ENCODE data around the gene KRTCAP2. TPM values are rescaled to one million over a fixed set of nuclear protein-coding genes. Genes with fewer than 3 reads are reported as not detected.
A peak's percentile ranks its signal among the peaks of the same experiment; 100 is the strongest.

The KRTCAP2 gene
- total RNA-seq, 4 donors from 2014 or later: 102 to 167 (median 146) TPM

DNA sequence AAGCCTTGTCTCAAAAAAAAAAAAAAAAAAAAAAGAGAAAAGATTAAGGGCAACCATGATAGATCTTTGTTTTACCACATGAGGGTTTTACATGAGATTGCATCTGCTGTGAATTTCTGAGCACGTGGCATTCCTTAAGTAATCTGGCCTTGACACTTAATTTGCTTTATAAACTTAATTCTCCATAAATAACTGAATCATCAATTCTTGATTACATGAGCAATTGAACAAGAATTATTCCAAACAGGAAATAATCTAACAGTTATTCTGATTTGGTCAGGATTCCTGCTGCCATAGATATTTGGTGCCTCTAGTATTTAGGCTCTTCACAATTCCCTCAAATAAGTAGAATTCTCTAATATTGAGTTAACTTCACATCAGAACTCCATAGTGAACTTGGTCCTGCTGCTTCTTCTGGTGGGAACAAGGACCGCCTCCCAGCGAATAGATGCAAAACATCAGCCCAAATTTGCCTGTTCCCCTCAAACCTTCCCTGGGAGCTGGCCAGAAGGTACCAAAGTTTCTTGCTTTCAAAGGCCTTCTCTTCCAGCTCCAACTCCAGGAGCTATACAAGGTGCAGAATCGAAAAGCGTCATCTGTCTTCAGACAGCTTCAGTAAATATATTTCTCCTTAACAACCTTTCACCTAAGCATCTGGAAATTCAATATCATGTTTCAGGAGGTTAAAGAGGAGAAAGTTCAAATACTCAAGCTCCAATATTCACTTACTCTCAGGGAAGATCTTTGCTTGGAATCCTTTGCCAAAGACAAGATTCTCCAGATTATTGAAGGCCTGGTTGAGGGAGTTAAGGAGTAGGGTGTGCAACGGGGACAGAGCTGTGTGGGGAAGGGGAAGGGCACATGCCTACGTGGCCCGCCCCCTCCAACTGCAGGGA, 1.0 kb downstream of the KRTCAP2 start:
- no peak for DNase-seq (ENCODE audit: low spot score in 2 of 2)
- Histone ChIP-seq H3K9me3 (no peaks in the 10 kb centered on the region), H3K27ac (peak overlapping the region; percentile 79 to 97 (median 91)), H3K4me3 (peak overlapping the region; percentile 59 to 85 (median 70)), H3K36me3 (peaks cover 0 to 27% (median 0%) of the 10 kb centered on the region in 3 donors), H3K4me1 (peaks cover 0 to 60% (median 30%) of the 10 kb centered on the region in 4 donors), H3K27me3 (peaks cover 0 to 13% of the 10 kb centered on the region in 2 donors)
- TF ChIP-seq, protein P1, sequence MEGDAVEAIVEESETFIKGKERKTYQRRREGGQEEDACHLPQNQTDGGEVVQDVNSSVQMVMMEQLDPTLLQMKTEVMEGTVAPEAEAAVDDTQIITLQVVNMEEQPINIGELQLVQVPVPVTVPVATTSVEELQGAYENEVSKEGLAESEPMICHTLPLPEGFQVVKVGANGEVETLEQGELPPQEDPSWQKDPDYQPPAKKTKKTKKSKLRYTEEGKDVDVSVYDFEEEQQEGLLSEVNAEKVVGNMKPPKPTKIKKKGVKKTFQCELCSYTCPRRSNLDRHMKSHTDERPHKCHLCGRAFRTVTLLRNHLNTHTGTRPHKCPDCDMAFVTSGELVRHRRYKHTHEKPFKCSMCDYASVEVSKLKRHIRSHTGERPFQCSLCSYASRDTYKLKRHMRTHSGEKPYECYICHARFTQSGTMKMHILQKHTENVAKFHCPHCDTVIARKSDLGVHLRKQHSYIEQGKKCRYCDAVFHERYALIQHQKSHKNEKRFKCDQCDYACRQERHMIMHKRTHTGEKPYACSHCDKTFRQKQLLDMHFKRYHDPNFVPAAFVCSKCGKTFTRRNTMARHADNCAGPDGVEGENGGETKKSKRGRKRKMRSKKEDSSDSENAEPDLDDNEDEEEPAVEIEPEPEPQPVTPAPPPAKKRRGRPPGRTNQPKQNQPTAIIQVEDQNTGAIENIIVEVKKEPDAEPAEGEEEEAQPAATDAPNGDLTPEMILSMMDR (IDR thresholded peaks at IDR 0.05): no peak
- TF ChIP-seq EP300 (IDR thresholded peaks at IDR 0.05) (no peak), POLR2A (IDR thresholded peaks at IDR 0.05) (no peak)
- 43 to 45% methylated on average over 8 of the region's 8 CpGs for WGBS, 2 donors

GRCh38 chr1:155170806-155171205, 2.3 kb downstream of the KRTCAP2 start:
- Histone ChIP-seq H3K9me3 (no peaks in the 10 kb centered on the region), H3K36me3 (peaks cover 0 to 27% (median 0%) of the 10 kb centered on the region in 3 donors), H3K4me1 (peaks cover 0 to 60% (median 33%) of the 10 kb centered on the region in 4 donors), H3K4me3 (no peak overlapping the region), H3K27me3 (peaks cover 0 to 13% of the 10 kb centered on the region in 2 donors), H3K27ac (no peak overlapping the region)
- 87 to 91% methylated on average over 7 of the region's 7 CpGs for WGBS, 2 donors
- DNase-seq (ENCODE audit: low spot score in 2 of 2): no peak
- TF ChIP-seq, protein P1 (IDR thresholded peaks at IDR 0.05): no peak
- TF ChIP-seq POLR2A (IDR thresholded peaks at IDR 0.05): no peak
- no peak for TF ChIP-seq EP300 (IDR thresholded peaks at IDR 0.05)

DNA sequence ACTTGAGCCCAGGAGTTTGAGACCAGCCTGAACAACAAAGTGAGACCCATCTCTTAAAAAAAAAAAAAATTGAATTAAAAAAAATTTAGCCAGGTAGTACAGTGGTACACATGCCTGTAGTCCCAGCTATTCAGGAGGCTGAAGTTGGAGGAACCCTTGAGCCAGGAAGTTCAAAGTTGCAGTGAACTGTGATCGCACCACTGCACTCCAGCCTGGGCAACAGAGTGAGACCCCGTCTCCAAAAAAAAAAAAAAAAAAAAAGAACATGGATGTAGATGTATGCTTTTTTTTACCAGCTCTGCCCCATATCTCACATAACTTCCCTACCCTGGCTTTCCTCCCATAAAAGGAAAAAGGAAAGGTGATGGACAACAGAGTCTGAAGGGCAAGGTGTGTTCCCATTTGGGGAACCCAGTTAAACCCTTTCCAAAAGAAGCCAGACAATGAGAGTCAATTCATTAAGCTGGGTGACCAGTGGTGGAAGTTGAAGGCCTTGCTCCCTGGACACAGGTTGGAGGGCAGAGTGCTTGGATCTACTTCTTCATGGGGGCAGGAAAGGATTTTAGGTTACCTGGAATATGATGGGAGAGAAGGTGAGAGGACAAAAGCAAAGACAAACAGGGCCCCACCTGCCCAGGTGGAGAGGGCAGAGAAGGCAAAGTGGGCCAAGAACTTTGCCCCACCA, 2.9 kb downstream of the KRTCAP2 start:
- peaks cover 0 to 27% (median 0%) of the 10 kb centered on the region in 3 donors for H3K36me3 ChIP-seq
- TF ChIP-seq, protein P1 (IDR thresholded peaks at IDR 0.05): no peak
- no peak for TF ChIP-seq POLR2A (IDR thresholded peaks at IDR 0.05)
- no peak for TF ChIP-seq EP300 (IDR thresholded peaks at IDR 0.05)
- no peak overlapping the region for H3K27ac ChIP-seq
- no peak for DNase-seq (ENCODE audit: low spot score in 2 of 2)
- H3K4me3 ChIP-seq: no peak overlapping the region
- H3K9me3 ChIP-seq: no peaks in the 10 kb centered on the region
- peaks cover 0 to 55% (median 33%) of the 10 kb centered on the region in 4 donors for H3K4me1 ChIP-seq
- WGBS, 2 donors: 90 to 98% methylated on average over 2 of the region's 2 CpGs
- peaks cover 0 to 13% of the 10 kb centered on the region in 2 donors for H3K27me3 ChIP-seq

GRCh38 chr1:155169541-155169940, 3.6 kb downstream of the KRTCAP2 start:
- H3K27ac ChIP-seq: no peak overlapping the region
- peaks cover 0 to 27% (median 0%) of the 10 kb centered on the region in 3 donors for H3K36me3 ChIP-seq
- WGBS, 2 donors: 76 to 77% methylated on average over 5 of the region's 5 CpGs
- peaks cover 0 to 9% of the 10 kb centered on the region in 2 donors for H3K27me3 ChIP-seq
- H3K4me1 ChIP-seq: peaks cover 0 to 48% (median 32%) of the 10 kb centered on the region in 4 donors
- H3K9me3 ChIP-seq: no peaks in the 10 kb centered on the region
- TF ChIP-seq POLR2A (IDR thresholded peaks at IDR 0.05) (no peak), EP300 (IDR thresholded peaks at IDR 0.05) (no peak)
- TF ChIP-seq, protein P1 (IDR thresholded peaks at IDR 0.05): no peak
- DNase-seq (ENCODE audit: low spot score in 2 of 2): no peak
- no peak overlapping the region for H3K4me3 ChIP-seq
